ENCODE data around the gene PLEKHA1.

DNA sequence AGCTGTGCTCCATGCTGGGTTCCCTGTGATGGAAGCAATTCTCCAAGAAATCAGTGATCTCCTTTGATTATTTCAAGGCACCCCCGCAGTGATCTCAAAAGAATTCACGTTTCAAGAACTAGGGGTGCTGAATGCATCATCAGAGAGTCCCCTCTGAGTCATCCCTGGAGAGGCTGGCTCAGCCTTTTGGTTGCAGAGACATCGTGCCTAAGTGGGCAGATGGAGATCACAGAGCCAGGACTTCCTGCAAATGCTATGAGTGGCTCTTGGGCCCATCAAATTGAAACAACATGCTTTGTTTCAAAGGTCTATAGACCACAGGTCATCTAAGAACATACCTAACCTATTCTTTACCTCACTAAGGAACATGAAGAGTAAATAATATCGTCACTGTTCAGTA lies 41.5 kb upstream of the PLEKHA1 start:
- TF ChIP-seq, protein P1, sequence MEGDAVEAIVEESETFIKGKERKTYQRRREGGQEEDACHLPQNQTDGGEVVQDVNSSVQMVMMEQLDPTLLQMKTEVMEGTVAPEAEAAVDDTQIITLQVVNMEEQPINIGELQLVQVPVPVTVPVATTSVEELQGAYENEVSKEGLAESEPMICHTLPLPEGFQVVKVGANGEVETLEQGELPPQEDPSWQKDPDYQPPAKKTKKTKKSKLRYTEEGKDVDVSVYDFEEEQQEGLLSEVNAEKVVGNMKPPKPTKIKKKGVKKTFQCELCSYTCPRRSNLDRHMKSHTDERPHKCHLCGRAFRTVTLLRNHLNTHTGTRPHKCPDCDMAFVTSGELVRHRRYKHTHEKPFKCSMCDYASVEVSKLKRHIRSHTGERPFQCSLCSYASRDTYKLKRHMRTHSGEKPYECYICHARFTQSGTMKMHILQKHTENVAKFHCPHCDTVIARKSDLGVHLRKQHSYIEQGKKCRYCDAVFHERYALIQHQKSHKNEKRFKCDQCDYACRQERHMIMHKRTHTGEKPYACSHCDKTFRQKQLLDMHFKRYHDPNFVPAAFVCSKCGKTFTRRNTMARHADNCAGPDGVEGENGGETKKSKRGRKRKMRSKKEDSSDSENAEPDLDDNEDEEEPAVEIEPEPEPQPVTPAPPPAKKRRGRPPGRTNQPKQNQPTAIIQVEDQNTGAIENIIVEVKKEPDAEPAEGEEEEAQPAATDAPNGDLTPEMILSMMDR (IDR thresholded peaks at IDR 0.05), result no peak
- TF ChIP-seq POLR2A (IDR thresholded peaks at IDR 0.05), result no peak
- TF ChIP-seq POLR2AphosphoS5 (IDR thresholded peaks at IDR 0.05), result no peak

All from prostate gland (tissue), 2 donors.